ENCODE measurements around the gene NSFL1C.
A peak's percentile ranks its signal among the peaks of the same experiment; 100 is the strongest.

Gene NSFL1C

DNA sequence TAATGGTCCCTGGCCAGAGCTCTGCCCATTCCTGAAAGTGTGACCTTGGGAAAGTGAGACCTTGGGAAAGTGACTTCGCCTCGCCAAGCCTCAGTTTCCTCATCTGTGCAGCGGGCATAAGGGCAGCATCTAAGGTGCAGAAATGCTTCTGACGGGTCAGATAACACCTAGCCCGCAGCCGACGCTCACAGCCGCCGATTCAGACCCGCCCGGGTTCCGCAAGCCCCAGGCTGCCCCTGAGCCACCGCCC, 74.3 kb downstream of the NSFL1C start:
- peak overlapping the region; percentile 83 for H3K27ac Mint-ChIP-seq
- H3K36me3 Mint-ChIP-seq = peaks cover 1% of the 10 kb centered on the region
- no peaks in the 10 kb centered on the region for H3K9me3 Mint-ChIP-seq
- no peak for DNase-seq (ENCODE audit: low spot score in 2 of 2)
- peak overlapping the region; percentile 96 for H3K4me3 Mint-ChIP-seq
- ATAC-seq (ENCODE audit: low read depth) = peak; percentile 2
- peaks cover 60% of the 10 kb centered on the region for H3K4me1 Mint-ChIP-seq
- no peaks in the 10 kb centered on the region for H3K27me3 Mint-ChIP-seq

Data from memory B cell (primary cell).